Measurements from ENCODE around the gene MYO9A.
"Not testable (repeated sequence)": the region's sequence is repeated elsewhere in the genome, so short reads cannot be mapped to it uniquely, and the experiment has no call there.

MYO9A gene

GRCh38 chr15:72060687-72061250 lies 57.2 kb downstream of the MYO9A start:
- in situ Hi-C loops (cut with MboI; ENCODE audit: low pct_unique_long_range_greater_than_20kb, low sequenced_read_pairs): no loop called here
- no peak for DNase-seq

GRCh38 chr15:72058585-72058984 lies 59.4 kb downstream of the MYO9A start:
- DNase-seq: no peak
- in situ Hi-C loops (cut with MboI; ENCODE audit: low pct_unique_long_range_greater_than_20kb, low sequenced_read_pairs): no loop called here

GRCh38 chr15:72057548-72058091 lies 60.3 kb downstream of the MYO9A start:
- in situ Hi-C loops (cut with MboI; ENCODE audit: low pct_unique_long_range_greater_than_20kb, low sequenced_read_pairs): no loop called here
- DNase-seq: no peak

GRCh38 chr15:72056217-72056616 lies 61.7 kb downstream of the MYO9A start:
- in situ Hi-C loops (cut with MboI; ENCODE audit: low pct_unique_long_range_greater_than_20kb, low sequenced_read_pairs); DNase-seq: not testable (repeated sequence)

GRCh38 chr15:72053297-72053696 lies 64.7 kb downstream of the MYO9A start:
- DNase-seq; in situ Hi-C loops (cut with MboI; ENCODE audit: low pct_unique_long_range_greater_than_20kb, low sequenced_read_pairs): not testable (repeated sequence)

- DNase-seq: no peak
- in situ Hi-C loops (cut with MboI; ENCODE audit: low pct_unique_long_range_greater_than_20kb, low sequenced_read_pairs): no loop called here
Observed at GRCh38 chr15:72050700-72051099, 67.2 kb downstream of the MYO9A start.

- in situ Hi-C loops (cut with MboI; ENCODE audit: low pct_unique_long_range_greater_than_20kb, low sequenced_read_pairs): no loop called here
- DNase-seq: no peak
Observed at GRCh38 chr15:72047020-72047419, 70.9 kb downstream of the MYO9A start.

GRCh38 chr15:72044956-72045355 lies 73.0 kb downstream of the MYO9A start:
- no peak for DNase-seq
- in situ Hi-C loops (cut with MboI; ENCODE audit: low pct_unique_long_range_greater_than_20kb, low sequenced_read_pairs): no loop called here

- DNase-seq: no peak
- in situ Hi-C loops (cut with MboI; ENCODE audit: low pct_unique_long_range_greater_than_20kb, low sequenced_read_pairs): no loop called here
Observed at GRCh38 chr15:72042865-72043264, 75.1 kb downstream of the MYO9A start.

GRCh38 chr15:72042054-72042453 lies 75.9 kb downstream of the MYO9A start:
- in situ Hi-C loops (cut with MboI; ENCODE audit: low pct_unique_long_range_greater_than_20kb, low sequenced_read_pairs): no loop called here
- DNase-seq: no peak

- DNase-seq: no peak
- in situ Hi-C loops (cut with MboI; ENCODE audit: low pct_unique_long_range_greater_than_20kb, low sequenced_read_pairs): no loop called here
Observed at GRCh38 chr15:72037321-72037720, 80.6 kb downstream of the MYO9A start.

GRCh38 chr15:72034859-72035650 lies 82.9 kb downstream of the MYO9A start:
- DNase-seq: no peak
- in situ Hi-C loops (cut with MboI; ENCODE audit: low pct_unique_long_range_greater_than_20kb, low sequenced_read_pairs): no loop called here

- in situ Hi-C loops (cut with MboI; ENCODE audit: low pct_unique_long_range_greater_than_20kb, low sequenced_read_pairs): no loop called here
- no peak for DNase-seq
Observed at GRCh38 chr15:72034351-72034750, 83.6 kb downstream of the MYO9A start.

GRCh38 chr15:72033711-72034110 lies 84.2 kb downstream of the MYO9A start:
- DNase-seq: no peak
- in situ Hi-C loops (cut with MboI; ENCODE audit: low pct_unique_long_range_greater_than_20kb, low sequenced_read_pairs): no loop called here

- DNase-seq: no peak
- in situ Hi-C loops (cut with MboI; ENCODE audit: low pct_unique_long_range_greater_than_20kb, low sequenced_read_pairs): no loop called here
Observed at GRCh38 chr15:72033285-72033684, 84.7 kb downstream of the MYO9A start.

GRCh38 chr15:72021604-72022003 lies 96.3 kb downstream of the MYO9A start:
- in situ Hi-C loops (cut with MboI; ENCODE audit: low pct_unique_long_range_greater_than_20kb, low sequenced_read_pairs): no loop called here
- no peak for DNase-seq

GRCh38 chr15:72020799-72021198 lies 97.2 kb downstream of the MYO9A start:
- DNase-seq: no peak
- in situ Hi-C loops (cut with MboI; ENCODE audit: low pct_unique_long_range_greater_than_20kb, low sequenced_read_pairs): no loop called here

- in situ Hi-C loops (cut with MboI; ENCODE audit: low pct_unique_long_range_greater_than_20kb, low sequenced_read_pairs); DNase-seq: not testable (repeated sequence)
Observed at GRCh38 chr15:72014555-72014954, 103.4 kb downstream of the MYO9A start.

- no peak for DNase-seq
- in situ Hi-C loops (cut with MboI; ENCODE audit: low pct_unique_long_range_greater_than_20kb, low sequenced_read_pairs): no loop called here
Observed at GRCh38 chr15:72013703-72014102, 104.2 kb downstream of the MYO9A start.

- in situ Hi-C loops (cut with MboI; ENCODE audit: low pct_unique_long_range_greater_than_20kb, low sequenced_read_pairs): no loop called here
- no peak for DNase-seq
Observed at GRCh38 chr15:72011302-72011942, 106.5 kb downstream of the MYO9A start.

Measured in KBM-7 (cell line).